OCI-LY1 (cell line): Measurements from ENCODE around the gene DYNLT3.

ENCODE experiments used
- H2AFZ ChIP-seq: fragments of 200-600 bp; sonication (generic), shearing (Covaris generic); 2 replicates; pipeline ENCODE4 v1.6.0; 2014; ENCODE audit warnings: antibody characterized with exemption, mild to moderate bottlenecking, low read length
- H3F3A ChIP-seq: fragments of 200-600 bp; sonication (generic), shearing (Covaris generic); 2 replicates; pipeline ENCODE4 v1.6.0; 2014; ENCODE audit warnings: mild to moderate bottlenecking, antibody characterized with exemption, low read length, moderate library complexity; ENCODE audit not compliant: insufficient read depth
- H3K27ac ChIP-seq: fragments of 200-600 bp; sonication (generic); 2 replicates; pipeline ENCODE4 v1.5.1; 2014; ENCODE audit warnings: low read length, mixed run types, mild to moderate bottlenecking, low read depth; ENCODE audit not compliant: poor library complexity, severe bottlenecking
- H3K27me3 ChIP-seq: fragments of 200-600 bp; sonication (generic); 2 replicates; pipeline ENCODE4 v1.6.0; 2014; ENCODE audit warnings: antibody characterized with exemption, mild to moderate bottlenecking, low read length, moderate library complexity; ENCODE audit not compliant: insufficient read depth
- H3K36me3 ChIP-seq: fragments of 200-600 bp; sonication (generic); 2 replicates; pipeline ENCODE4 v1.6.1; 2014; ENCODE audit warnings: mild to moderate bottlenecking, antibody characterized with exemption, low read length, moderate library complexity, mixed read lengths; ENCODE audit not compliant: insufficient read depth
- H3K4me1 ChIP-seq: fragments of 200-600 bp; sonication (generic); 2 replicates; pipeline ENCODE4 v1.5.1; 2014; ENCODE audit warnings: mild to moderate bottlenecking, low read length, moderate library complexity; ENCODE audit not compliant: insufficient read depth, severe bottlenecking
- H3K4me2 ChIP-seq: fragments of 200-600 bp; sonication (generic), shearing (Covaris generic); 2 replicates; pipeline ENCODE4 v1.6.1; 2014; ENCODE audit warnings: low read length
- H3K4me3 ChIP-seq: fragments of 200-600 bp; sonication (generic); 2 replicates; pipeline ENCODE4 v1.5.1; 2014; ENCODE audit warnings: low read length, low read depth, mild to moderate bottlenecking, mixed read lengths; ENCODE audit not compliant: poor library complexity, severe bottlenecking
- H3K79me2 ChIP-seq: fragments of 200-600 bp; shearing (Covaris generic); 2 replicates; pipeline ENCODE4 v1.6.1; 2016; ENCODE audit warnings: mixed run types, low read length, mixed read lengths; ENCODE audit not compliant: insufficient read depth
- H3K9ac ChIP-seq: fragments of 200-600 bp; sonication (generic), shearing (Covaris generic); 2 replicates; pipeline ENCODE4 v1.6.1; 2014; ENCODE audit warnings: mild to moderate bottlenecking, low read length, mixed read lengths
- H3K9me2 ChIP-seq: fragments of 200-600 bp; sonication (generic), shearing (Covaris generic); 2 replicates; pipeline ENCODE4 v1.6.1; 2014; ENCODE audit warnings: low read depth, mild to moderate bottlenecking, low read length, mixed read lengths
- H3K9me3 ChIP-seq: fragments of 200-600 bp; shearing (Covaris generic); 2 replicates; pipeline ENCODE4 v1.6.1; 2014; ENCODE audit warnings: low read length, mixed read lengths
- H4K20me1 ChIP-seq: fragments of 200-600 bp; sonication (generic), shearing (Covaris generic); 2 replicates; pipeline ENCODE4 v1.6.0; 2016; ENCODE audit warnings: mild to moderate bottlenecking, low read length; ENCODE audit not compliant: insufficient read depth
- CTCF ChIP-seq: fragments of 200-600 bp; sonication (generic), shearing (Covaris generic); IDR thresholded peaks from 2 replicates; pipeline ENCODE4 v1.5.1; 2017; ENCODE audit warnings: mild to moderate bottlenecking, antibody characterized with exemption, low read length, moderate library complexity, mixed read lengths
- EZH2 ChIP-seq: fragments of 200-600 bp; sonication (generic), shearing (Covaris generic); IDR thresholded peaks from 2 replicates; pipeline ENCODE4 v1.8.0; 2017; ENCODE audit warnings: borderline replicate concordance, mixed run types, mild to moderate bottlenecking, antibody characterized with exemption, low read length, moderate library complexity, mixed read lengths

DYNLT3 gene

DNA sequence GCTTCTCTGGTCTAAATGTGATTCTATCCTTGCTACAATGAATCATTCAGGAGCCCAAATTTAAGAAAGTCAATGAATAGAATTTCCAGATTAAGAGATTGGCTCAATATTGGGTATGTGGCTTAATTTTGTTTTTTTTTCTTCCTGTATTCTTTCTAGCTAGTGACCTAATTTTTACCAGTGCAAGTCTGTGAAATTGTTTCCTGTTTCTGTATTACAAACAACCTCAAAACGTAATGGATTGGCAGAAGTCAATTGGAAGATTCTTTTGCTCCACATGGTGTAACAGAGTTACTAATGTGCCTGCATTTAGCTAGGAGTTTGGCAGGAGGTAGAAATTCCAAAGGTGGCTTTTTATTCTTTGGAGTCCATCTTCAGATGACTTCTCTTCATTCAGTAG, 17.6 kb downstream of the DYNLT3 start:
- Histone ChIP-seq H4K20me1 (no peaks in the 10 kb centered on the region), H3K9me3 (no peaks in the 10 kb centered on the region), H3K27ac (no peak overlapping the region), H3K36me3 (no peaks in the 10 kb centered on the region), H3K9me2 (no peaks in the 10 kb centered on the region), H2AFZ (no peak overlapping the region), H3K4me3 (no peak overlapping the region), H3K9ac (no peak overlapping the region), H3K27me3 (no peaks in the 10 kb centered on the region), H3K79me2 (no peaks in the 10 kb centered on the region), H3K4me2 (no peak overlapping the region), H3K4me1 (peaks cover 12% of the 10 kb centered on the region), H3F3A (no peaks in the 10 kb centered on the region)
- TF ChIP-seq EZH2, result no peak
- no peak for TF ChIP-seq CTCF

- no peak for TF ChIP-seq EZH2
- peak; percentile 85 for TF ChIP-seq CTCF
- H3F3A ChIP-seq, result no peaks in the 10 kb centered on the region
- peaks cover 41% of the 10 kb centered on the region for H3K4me1 ChIP-seq
- peak overlapping the region; percentile 72 for H3K27ac ChIP-seq
- no peaks in the 10 kb centered on the region for H3K27me3 ChIP-seq
- H3K9ac ChIP-seq, result peak overlapping the region; percentile 9; the same call in 1 of the 2 replicates
- no peaks in the 10 kb centered on the region for H3K9me3 ChIP-seq
- no peaks in the 10 kb centered on the region for H3K36me3 ChIP-seq
- H3K4me2 ChIP-seq, result no peak overlapping the region
- no peaks in the 10 kb centered on the region for H4K20me1 ChIP-seq
- H2AFZ ChIP-seq, result no peak overlapping the region
- H3K79me2 ChIP-seq, result no peaks in the 10 kb centered on the region
- no peak overlapping the region for H3K4me3 ChIP-seq
- no peaks in the 10 kb centered on the region for H3K9me2 ChIP-seq
These were observed 22.0 kb downstream of the DYNLT3 start for GRCh38 chrX:37825215-37825842.

DNA sequence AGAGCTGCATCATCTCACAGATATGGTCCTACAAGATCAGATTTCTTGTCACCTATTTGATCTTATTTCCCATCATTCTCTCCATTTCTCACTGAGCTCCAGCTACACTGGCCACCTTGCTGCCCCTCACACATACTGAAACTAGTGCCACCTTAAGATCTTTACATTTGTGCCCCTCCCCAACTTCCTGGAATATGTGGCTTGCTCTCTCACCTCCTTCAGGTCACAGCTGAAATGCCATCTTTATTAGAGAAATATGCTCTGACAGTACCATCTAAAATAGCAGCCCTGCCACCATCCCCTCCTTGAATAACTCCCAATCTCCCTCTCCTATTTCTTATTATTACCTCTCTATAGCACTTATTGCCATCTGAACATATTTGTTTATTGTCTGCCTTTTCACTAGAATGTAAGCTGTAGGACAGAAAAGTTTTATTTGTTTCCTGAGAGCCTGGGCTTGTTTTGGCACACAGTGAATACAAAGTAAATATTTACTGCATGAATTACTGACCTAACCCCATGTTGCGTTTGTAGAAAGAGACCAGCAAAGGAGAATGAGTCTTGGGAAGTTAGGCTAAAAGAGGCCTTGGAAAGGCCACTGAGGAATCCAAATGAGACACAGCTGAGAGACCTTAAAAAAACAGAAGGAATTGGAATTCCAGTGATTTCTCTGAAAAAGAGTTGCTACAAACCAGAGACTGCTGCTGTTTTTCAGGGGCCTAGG, 22.7 kb downstream of the DYNLT3 start:
- H3K27me3 ChIP-seq, result no peaks in the 10 kb centered on the region
- H3K4me3 ChIP-seq, result no peak overlapping the region
- no peaks in the 10 kb centered on the region for H3K9me3 ChIP-seq
- TF ChIP-seq EZH2 (no peak), CTCF (no peak)
- no peaks in the 10 kb centered on the region for H4K20me1 ChIP-seq
- H3K4me1 ChIP-seq, result peaks cover 48% of the 10 kb centered on the region
- H2AFZ ChIP-seq, result no peak overlapping the region
- H3K9ac ChIP-seq, result peak overlapping the region; percentile 9; the same call in 1 of the 2 replicates
- no peaks in the 10 kb centered on the region for H3F3A ChIP-seq
- H3K36me3 ChIP-seq, result no peaks in the 10 kb centered on the region
- H3K79me2 ChIP-seq, result no peaks in the 10 kb centered on the region
- H3K27ac ChIP-seq, result peak overlapping the region; percentile 72
- H3K4me2 ChIP-seq, result no peak overlapping the region; the same call in 1 of the 2 replicates
- H3K9me2 ChIP-seq, result no peaks in the 10 kb centered on the region
